HG02798 (cell line): ENCODE results near the gene C21orf91.

Experiments used
- ATAC-seq: cut with Tn5 transposase; IDR thresholded peaks from one replicate; pipeline ENCODE4 v1.9.1; 2021; ENCODE audit warnings: mild to moderate bottlenecking; ENCODE audit not compliant: unreplicated experiment, poor library complexity

The C21orf91 gene

DNA sequence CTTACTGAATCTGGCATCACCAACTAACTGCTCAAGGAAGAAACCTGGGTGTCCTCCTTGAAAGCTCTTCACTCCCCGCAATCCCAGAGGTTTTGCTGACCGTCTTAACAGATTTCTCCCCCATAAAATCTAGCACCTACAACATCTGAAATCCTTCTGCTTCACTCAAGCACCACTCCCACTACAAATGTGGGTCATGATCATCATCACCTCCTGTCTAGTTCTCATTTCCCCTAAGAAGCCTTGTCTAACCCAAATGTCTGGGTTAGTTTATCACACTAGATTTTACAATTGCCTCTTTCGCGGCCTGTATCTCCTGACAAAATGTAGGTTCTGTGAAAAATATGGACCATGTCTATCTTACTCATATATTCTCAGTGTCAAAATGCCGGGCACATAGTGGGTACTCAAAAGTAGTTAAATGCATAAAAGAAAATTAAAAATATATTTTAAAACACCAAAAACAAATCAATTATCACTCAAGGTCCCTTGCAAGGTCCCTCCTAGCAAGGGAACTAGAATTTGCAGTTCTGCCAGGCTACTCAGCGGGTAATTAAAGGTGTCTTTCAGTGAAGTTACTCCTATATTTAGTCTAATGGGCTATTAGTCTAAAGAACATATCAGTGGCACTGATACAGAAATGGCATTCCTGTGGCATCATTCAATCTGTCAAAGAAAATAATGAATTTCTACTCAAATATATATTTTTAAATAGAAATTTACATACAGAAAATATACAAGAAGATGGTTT is 19.6 kb downstream of the C21orf91 start:
- no peak for ATAC-seq

DNA sequence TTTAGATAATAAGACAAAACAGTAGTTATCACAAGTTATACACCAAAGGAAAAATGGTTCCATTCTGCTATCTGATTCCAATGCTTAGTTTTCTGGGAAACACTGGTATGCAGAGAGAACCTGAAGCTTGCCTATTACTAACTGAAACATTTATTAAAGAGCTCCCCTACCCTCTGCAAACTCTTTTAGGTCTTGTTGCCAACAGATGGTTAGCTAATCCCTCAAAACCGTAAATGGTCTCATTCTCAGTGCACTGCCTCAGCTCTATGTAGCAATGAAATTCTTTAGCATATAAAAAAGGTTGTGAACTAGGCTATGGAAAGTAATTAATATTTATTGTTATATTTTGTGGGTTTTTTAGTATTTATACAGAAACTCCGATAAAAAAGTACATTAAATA is 20.4 kb downstream of the C21orf91 start:
- no peak for ATAC-seq

DNA sequence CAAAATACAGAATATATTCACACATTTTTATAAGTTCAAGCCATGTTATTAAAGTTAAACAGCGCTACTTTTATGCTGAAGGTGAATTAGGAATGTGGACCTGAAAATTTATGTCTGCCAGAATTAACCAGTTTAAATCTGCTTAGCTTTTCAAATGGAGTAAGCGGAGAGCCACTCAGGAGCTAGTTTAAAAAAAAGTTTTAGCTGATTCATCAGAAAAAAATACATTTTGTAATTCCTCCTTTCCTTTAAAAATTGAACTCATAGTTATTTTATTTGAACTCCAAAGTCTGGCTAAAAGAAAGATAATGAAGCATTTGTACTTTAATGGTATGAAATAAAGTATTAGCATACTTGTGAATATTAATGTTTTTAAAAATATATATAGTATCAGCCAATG is 21.2 kb downstream of the C21orf91 start:
- ATAC-seq: no peak

DNA sequence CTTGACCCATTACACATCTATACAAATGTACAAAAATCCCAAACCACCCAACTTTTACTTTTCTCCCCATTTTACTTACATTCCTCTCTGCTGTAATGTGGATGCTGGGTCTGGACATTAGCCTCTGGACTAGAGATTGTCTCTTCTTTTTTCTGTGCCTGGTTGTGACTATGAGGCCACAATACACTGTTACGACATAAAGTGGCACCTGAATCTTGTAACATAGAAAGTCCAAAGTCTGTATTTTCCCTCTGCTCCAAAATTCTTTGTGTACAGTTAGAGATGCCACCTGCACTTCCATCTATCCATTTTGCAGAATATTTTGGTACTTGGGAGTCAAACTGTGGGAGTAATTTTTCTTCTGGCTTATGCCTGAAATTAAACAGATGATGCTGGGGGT is 22.7 kb downstream of the C21orf91 start:
- ATAC-seq: no peak

DNA sequence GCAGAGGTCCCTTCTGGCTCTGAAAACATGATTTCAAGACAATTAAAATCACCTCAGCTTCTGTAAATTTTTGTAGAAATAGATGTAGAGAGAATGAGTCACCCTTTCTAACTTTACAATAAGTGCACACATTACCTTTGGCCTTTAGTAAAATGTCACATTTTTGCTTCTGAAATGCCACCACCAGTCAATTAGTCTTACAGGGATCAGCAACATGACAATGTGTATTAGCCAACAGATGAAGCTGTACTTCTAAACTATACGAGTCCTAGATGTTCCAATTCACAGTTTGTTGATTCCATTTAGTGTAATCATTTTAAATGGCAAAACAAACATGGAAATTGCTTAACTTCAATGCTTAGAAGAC is 23.1 kb downstream of the C21orf91 start:
- no peak for ATAC-seq

DNA sequence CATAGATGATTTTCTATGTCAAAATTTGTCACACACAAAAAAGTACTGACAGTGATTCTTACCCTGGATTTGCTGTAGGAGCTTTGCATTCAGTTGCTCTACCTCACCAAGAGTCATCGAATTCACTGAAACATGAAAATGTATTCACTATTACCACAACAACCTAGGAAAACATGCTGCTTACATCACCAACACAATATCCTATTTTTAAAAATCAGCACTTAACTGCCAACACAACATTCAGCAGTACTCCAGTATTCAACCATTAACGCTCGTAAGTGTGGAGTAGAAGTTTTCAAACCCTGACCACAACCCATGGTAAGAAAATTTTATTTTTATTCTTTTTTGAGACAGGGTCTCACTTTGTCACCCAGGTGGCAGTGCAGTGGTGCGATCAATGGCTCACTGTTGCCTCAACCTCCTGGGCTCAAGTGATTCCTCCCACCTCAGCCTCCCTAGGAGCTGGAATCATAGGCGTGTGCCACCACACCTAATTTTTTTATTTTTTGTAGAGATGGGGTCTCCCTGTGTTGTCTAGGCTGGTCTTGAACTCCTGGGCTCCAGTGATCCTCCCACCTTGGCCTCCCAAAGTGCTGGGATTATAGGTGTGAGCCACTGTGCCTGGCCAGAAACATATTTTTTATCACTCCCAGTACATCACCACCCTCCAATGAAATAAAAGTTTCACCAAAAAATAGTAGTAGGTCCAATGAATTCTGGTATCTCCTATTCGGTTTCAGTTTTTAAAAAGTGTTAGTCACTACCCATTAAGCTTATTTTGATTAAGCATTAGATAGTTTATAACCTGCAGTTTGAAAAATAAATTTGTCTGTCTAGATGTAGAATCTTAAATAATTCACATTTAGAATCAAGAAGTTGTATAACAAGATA is 23.8 kb downstream of the C21orf91 start:
- no peak for ATAC-seq

DNA sequence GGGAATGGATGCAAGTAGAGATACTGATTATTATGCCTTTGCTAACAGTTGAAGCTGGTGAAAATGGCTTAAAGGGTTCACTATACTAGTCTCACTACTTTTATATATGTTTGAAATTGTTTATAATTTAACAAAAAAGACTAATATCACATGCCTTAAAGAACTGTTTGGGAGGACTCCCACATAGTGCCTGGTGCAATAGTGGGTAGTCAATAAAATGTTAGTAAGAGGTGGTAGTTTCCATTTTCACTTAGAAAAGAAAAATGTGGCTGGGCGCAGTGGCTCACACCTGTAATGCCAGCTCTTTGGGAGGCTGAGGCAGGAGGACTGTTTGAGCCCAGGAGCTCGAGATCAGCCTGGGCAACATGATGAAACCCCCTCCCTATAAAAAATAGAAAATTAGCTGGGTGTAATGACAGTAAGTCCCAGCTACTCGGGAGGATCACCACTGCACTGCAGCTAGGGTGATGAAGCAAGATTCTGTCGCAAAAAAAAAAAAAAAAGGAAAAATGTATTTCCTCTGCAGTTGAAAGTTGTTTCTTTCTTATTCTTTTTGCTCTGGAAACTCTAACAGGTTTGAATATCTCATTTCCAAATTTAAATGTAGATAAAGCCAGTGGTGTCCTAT is 24.5 kb downstream of the C21orf91 start:
- no peak for ATAC-seq

DNA sequence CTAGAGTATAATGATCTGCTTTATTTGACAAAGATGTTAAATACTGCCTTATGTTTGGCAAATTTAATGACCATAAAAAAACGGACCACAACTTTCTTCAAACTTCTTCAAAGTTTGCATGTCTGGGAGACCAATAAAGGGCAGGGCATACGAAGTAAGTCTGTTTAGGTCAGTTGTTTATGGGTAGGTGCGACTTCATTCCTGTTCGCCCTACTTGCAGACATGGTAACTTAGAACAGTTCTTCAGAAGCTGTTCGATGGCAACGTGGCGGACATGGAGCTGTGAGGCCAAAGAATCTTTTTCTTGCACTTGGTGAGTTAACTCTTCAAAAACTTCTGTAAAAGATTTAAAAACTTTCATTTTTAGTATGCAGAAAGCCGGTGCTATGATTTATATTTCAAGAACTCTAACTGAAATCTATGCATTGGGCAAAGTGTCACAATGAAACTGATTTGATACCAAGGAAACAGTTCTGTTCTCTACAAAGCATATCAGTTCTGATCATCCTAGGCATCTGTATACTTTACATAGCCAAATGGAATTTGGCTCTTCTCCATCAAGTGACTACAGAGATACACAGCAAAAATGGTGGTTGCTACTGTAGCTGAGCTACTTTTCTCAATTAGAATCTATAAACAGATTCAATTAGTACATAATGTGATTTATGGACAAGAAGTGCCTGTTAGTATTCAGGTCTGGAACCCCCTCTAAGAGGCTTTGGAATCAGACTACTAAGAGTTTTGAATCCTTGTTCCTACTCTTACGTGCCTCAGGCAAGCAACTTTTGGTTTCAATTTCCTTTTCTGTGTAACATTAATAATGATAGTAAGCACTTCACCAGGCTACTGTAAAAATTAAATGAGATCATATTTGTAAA is 25.7 kb downstream of the C21orf91 start:
- peak; percentile 61 for ATAC-seq

DNA sequence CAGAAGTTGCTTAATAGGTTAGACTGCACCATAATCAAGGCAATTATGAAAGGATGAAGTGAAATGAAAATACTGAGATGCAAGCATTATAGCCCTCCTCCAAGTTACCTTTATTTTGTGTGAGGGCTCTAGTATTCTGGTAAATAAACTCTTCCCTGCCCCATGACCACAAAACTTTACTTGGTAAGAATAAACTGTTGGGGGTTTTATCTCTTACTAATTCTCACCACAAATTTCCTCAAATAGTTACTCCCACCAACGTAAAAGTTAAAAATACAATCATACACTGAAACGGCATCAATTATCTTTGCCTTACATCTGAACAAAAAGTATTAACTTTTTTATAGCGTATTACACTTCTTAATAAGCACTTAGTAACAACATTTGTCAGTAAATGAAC is 29.5 kb downstream of the C21orf91 start:
- ATAC-seq: no peak

DNA sequence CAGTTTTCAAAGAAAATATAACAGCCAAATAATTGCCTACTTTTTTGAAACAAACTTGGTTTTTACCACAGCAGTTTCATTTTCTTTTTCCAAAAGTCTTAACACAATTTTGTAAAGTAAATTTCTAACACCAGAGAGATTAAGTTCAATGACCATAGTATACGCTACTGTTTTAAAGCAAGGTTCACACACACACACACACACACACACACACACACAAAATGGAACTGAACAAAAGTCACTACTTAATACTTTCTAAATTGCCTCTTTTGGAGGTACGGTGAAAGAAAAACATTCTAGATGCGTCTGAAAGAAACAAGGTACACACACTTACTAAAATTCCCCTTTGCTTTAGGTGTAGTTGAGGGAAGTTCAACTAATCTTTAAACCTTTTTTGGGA is 30.1 kb downstream of the C21orf91 start:
- ATAC-seq: no peak

DNA sequence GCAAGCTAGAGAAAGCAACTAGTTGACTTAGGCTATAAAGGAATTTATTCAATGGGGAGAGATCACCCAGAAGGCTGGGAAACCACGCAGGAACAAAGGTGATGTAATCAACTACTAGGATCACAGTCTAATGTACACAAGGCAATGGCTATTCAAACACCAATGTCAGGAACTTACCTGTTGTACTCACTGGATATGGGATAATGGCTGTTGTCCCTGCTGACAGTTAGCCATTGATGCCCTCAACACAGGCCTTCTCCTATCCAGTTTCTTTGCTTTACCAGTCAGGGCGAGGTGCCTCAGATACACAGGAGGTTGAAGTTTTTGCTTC is 32.3 kb downstream of the C21orf91 start:
- no peak for ATAC-seq

DNA sequence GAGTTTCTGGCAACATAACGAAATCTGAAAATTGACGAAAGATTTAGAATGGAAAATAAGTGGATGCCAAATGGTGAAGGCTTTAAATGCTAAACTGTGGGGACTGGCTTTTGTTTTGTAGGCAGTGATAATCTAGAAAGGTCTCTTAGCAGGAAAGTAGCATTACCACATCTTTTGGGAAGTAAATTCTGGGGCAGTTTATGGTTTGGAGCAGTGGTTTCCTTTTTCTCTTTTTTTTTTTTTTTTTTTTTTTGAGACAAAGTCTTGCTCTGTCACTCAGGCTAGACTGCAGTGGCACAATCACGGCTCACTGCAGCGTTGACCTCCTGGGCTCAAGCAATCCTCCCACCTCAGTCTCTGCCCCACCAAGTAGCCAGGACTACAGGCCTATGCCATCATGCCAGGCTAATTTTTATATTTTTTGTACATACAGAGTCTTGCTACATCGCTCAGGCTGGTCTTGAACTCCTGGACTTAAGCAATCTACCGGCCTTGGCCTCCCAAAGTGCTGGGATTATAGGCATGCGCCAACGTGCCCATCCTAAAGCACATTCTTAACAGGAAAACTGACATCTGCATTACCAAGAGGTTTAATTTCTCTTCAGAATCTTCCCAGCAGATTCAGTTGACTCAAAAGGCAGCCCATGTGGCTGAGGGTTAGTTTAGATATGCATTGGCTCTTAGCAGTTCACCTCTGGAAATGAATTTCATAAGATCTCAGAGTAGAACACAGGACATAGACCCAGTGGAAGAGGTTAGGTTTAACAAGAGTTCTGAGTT is 32.9 kb downstream of the C21orf91 start:
- ATAC-seq: no peak

DNA sequence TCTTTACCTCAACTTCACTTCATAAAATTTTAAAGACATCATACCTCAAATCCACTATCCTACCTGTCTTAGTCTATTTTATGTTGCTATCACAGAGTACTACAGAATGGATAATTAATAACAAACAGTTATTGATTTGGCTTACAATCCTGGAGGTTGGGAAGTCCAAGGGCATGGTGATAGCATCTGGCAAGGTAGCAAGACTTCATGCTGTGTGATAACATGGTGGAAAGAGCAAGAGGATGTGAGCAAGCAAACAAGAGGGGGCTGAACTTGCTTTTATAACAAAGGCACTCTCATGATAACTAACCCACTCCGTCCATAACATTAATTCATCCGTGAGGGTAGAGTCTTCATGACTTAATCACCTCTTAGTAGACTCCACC is 33.8 kb downstream of the C21orf91 start:
- ATAC-seq: no peak

DNA sequence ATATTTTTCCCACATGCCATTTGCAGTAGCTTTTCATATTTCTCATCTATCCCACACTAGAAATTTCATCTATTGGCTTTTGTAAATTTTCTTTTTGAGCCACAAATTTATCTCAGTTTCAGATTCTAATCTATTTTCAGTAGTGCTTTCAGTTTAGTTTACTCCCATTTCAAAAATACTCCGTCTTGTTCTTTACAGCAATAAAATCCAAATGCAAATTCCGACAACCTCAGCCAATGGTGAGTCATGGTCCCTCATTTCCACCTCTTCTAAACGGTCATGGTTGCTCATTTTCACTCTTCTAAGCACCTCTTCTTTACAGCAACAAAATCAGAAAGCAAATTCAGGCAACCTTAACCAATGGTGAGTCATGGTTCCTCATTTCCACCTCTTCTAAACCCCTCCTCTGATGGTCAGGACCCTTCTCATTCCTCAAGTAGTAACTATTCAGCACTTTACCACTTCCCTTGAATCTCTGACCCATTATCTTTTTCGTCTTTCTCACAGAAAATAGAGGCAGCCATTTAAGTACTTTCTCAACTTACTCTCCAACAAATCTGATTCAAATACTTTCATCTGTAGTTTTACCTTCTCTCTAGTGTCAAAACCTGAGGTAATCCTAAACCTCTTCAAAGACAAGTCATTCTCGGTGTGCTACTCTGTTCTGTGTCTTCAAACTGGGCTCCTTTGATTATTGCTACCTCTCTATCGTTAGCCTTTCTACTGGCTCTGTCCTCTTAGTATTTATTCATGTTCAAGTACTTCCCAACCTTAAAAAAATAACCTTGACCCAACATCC is 34.4 kb downstream of the C21orf91 start:
- ATAC-seq: peak; percentile 67

DNA sequence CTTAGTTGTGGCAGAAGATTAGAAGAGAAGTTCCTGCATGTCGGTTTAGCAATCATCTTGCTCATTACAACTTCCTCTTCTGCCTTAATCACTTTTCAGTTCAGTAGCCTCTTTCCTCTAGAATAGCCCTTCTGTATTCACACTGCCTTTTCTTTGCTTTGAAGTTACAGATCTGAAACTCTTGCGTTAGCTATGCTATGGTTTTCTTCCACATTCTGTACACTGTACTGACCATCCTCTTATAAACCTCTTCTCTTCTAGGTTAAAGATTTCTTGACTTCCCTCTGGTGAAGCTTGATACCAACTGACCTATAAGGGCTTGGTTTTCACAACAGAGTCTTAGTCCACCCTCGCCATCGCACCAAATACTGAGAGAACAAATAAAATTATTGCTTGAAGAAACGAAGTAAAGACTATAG is 35.0 kb downstream of the C21orf91 start:
- ATAC-seq: peak; percentile 48

DNA sequence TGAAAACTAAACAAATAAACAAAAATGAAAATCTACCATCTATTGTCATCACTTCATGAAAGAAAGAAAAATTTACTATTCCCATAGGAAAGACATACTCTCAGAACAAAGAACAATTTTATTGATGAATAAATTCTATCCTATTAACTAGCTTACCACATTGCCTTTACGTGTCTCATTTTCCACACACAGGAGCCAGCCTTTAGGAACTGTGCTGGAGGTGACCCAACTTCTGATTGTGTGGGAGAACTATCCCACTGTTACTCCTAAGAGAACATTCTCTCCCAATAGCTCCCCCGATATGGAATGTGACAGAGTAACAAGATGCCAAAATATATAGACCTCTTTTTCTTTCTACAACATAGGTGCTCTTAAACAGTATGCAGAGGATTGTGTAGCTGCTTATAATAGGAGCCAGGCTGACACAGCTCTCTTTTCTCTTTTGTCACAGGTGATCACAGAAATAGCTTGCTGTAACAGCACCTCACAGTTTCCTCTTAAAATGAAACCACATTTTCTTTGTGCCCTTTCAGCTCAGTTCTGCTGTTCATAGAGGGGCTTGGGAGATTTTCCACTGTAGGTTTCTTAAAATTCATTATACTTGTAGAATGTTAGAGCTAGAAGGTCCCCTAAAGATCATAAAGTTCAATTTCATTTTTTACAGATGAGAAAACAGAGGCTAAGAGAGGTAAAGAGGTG is 35.5 kb downstream of the C21orf91 start:
- peak; percentile 39 for ATAC-seq

DNA sequence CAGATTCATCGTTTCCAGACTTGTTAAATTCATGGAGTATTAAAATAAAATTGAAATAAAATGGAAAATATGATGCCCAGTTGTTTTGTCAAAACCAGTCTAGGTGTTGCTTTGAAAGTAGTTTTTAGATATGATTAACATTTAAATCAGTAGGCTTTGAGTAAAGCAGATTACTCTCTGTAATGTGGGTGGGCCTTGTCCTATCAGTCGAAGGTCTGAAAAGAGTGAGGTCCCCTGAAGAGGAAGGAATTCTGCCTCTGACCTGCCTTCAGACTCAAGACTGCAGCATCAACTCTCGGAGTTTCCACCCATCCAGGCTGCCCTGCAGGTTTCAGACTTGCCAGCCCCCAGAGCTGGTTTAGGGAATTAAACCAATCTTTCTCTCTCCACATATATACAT is 36.2 kb downstream of the C21orf91 start:
- no peak for ATAC-seq

DNA sequence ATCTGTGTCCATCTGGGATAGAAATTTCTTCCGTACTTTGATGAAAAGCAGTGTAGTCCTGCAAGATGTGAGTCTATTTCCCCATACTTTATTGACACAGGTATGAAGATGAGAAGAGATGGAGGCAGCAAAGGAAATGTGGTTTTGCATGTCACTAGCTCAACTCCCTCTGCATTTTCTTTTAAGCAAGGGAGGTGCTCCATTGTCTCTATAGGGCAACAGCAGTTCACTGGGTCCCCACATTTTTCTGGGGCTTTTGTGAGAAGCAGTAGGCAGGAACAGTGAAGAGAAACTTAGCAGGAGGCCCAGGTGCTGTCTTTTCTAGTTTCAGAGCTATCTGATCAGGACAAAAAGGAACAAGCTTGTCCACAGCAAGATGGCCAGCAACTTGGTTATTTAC is 37.1 kb downstream of the C21orf91 start:
- ATAC-seq: peak; percentile 22
